AG10803 (cell line): ENCODE measurements around the gene KCNJ6.

Source experiments
- DNase-seq: peaks from one replicate; pipeline ENCODE4 v3.0.0; 2010; ENCODE audit warnings: low read depth
- H3K4me3 ChIP-seq: 2 replicates; pipeline ENCODE4 v1.5.1; 2011; ENCODE audit warnings: mild to moderate bottlenecking, low read length, control low read depth
- TF ChIP-seq, protein P1 (sequence below): conservative IDR thresholded peaks from 2 replicates; pipeline ENCODE4 v1.5.1; 2011; ENCODE audit warnings: mild to moderate bottlenecking, low read length, control low read depth, inconsistent platforms

The KCNJ6 gene, protein sequence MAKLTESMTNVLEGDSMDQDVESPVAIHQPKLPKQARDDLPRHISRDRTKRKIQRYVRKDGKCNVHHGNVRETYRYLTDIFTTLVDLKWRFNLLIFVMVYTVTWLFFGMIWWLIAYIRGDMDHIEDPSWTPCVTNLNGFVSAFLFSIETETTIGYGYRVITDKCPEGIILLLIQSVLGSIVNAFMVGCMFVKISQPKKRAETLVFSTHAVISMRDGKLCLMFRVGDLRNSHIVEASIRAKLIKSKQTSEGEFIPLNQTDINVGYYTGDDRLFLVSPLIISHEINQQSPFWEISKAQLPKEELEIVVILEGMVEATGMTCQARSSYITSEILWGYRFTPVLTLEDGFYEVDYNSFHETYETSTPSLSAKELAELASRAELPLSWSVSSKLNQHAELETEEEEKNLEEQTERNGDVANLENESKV

DNA sequence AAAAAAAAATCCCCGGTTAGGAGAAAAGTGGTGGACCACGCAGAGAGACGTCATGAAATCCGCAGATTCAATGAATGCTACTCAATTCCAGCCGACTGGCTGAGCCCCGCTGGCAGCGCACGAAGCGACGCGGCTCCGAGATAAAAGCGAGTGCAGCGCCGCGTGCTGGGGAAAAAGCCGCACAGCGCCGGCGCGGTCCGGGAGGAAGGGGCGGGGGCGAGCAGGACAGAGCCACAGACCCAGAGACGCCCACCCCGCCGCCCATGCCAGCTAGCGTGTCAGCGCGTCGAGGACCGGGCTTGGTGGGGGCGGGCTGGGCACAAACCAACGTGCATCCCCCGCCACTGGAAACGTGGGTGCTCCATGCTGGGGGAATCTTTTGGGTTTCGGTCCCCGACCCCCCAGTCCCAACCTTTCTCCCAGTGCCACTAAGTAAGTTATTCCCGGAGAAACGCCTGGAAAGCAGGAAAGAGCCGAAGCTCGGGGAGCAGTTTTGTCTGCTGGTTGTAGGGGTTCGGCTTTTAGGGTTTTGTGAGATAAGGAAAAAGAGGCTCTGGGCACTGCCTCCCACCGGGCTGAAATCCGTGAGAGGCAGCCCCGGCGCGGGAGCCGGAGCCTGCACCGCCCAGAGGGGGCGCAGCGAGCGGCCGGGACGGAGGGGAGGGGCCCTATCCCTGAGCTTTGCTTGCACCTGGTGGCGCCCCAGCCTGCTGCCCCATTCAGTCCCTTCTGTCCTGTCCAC, at the start of gene KCNJ6:
Gene KCNJ6 (minus strand): TSS at position 148 of the 742 bp plus-strand sequence. CDS start 75,775 bp downstream, outside the sequence.
- TF ChIP-seq, protein P1, sequence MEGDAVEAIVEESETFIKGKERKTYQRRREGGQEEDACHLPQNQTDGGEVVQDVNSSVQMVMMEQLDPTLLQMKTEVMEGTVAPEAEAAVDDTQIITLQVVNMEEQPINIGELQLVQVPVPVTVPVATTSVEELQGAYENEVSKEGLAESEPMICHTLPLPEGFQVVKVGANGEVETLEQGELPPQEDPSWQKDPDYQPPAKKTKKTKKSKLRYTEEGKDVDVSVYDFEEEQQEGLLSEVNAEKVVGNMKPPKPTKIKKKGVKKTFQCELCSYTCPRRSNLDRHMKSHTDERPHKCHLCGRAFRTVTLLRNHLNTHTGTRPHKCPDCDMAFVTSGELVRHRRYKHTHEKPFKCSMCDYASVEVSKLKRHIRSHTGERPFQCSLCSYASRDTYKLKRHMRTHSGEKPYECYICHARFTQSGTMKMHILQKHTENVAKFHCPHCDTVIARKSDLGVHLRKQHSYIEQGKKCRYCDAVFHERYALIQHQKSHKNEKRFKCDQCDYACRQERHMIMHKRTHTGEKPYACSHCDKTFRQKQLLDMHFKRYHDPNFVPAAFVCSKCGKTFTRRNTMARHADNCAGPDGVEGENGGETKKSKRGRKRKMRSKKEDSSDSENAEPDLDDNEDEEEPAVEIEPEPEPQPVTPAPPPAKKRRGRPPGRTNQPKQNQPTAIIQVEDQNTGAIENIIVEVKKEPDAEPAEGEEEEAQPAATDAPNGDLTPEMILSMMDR, result peak; percentile 68
- peak within 1 kb of the TSS; percentile 60 for H3K4me3 ChIP-seq
- peak; percentile 53 for DNase-seq

DNA sequence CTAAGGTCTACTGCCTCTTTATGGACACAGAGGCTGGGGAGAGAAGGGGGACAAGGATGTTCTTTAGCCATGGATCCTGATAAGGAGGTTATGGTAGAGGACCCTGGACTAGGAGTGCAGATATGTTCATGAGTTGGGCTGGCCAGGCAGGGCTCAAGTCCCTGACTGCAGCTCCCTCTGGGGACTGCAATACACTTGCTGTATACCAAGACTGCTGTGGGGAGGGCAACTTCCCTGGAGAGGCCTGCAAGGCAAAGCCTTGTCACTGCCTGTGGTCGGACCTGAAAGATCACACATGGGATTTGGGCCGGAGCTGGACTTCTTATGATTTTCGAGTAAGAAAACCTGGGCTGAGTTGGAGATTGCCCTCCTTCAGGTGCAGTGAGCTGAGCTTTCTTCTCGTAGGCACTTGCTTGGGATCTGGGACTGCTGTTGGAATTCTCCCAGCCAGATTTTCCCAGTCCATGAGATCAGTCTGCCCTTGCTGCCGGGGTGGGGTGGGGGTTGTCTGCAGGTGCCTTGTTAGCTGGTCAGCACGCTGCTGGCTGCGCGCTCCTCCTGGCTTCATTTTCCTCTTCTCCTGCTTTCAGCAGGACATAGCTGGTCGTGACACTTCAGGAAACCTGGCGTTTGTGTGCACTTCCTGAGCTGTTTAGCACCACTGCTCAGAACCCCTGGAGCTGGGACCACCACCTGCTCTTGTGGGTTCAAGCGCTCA, 49.0 kb upstream of the KCNJ6 start:
- TF ChIP-seq, protein P1, result no peak
- H3K4me3 ChIP-seq, result no peak overlapping the region
- DNase-seq, result no peak

DNA sequence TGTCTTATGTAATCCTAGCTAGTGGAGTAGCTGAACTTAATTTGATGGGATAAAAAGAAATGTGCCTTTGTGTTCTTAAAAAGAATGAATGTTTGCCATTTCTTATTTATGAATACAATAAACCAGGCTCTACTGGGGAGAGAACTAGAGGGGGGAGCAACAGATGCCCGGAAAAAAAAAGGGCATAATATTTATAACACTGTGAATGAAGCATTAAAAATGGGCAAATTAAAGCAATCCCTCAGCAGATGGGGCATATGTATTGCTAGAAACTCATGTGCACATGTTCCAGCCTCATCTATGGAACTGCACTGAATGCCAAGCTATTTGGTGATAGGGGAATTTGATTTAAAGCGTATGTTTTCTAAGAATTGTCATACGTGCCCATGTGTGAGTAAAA, 42.3 kb upstream of the KCNJ6 start:
- H3K4me3 ChIP-seq, result no peak overlapping the region
- DNase-seq, result no peak
- TF ChIP-seq, protein P1, result no peak

DNA sequence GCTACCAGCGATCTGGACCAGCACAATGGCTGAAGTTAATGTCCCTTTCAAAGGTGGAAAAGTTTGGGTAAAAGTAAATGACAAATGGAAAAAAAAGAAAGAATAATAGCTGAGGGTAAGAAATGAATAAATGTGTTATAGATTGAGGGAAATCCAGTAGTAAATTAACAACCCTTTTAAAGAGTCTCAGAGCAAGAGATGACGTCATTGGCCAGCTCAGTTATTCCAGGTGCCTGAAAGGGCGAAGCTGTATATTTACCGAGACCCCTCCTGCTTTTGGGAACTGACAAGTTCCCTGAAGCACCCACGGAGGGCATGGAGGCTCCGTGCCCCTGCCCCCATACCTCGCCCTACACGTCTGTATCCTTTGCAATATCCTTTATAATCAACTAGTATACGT, 40.5 kb upstream of the KCNJ6 start:
- no peak overlapping the region for H3K4me3 ChIP-seq
- TF ChIP-seq, protein P1, result no peak
- no peak for DNase-seq

DNA sequence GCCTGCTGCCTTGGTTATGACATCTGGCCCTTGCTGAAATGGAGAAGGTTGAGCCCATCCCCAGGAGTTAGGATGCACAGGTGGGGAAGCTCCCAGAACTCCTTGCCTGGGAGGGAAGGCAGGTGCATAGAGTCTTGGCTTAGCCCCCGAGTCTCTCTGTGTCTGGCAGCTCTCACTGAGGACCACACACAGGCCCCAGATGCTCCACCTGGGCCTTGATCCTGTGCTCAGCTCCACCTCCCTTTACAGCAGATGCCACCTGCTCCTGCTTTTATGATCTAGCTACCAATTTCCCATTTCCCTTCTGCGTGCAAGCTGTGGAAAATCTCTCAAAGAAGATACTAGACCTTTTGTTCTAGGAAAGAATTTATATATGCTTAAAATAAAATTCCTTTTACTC, 28.8 kb upstream of the KCNJ6 start:
- no peak overlapping the region for H3K4me3 ChIP-seq
- TF ChIP-seq, protein P1, result no peak
- DNase-seq, result no peak

DNA sequence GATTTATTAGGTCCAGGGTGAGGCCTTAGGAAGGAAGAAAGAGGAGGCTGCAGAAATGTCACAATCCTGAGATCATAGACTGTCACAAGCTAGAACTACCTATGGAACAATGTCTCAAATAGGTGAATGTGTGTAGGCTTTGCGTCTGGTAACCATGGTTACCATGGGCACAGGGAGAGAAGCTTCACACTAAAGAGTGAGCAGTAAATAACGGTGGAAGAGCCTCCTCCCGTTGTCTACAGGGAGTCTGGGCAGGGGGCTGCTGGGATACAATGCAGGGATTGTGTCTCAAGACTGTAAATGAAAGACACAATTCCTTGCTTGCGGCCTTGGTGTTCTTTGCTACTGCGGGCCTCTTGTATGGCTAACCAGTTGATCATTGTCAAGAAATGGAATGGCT, 28.2 kb upstream of the KCNJ6 start:
- no peak overlapping the region for H3K4me3 ChIP-seq
- TF ChIP-seq, protein P1, result no peak
- DNase-seq, result no peak
